HG03039 (cell line): ENCODE data around the gene THBS2.
"Not testable (repeated sequence)": the region's sequence is repeated elsewhere in the genome, so short reads cannot be mapped to it uniquely, and the experiment has no call there.

Experiments used
- ATAC-seq: cut with Tn5 transposase; IDR thresholded peaks from one replicate; pipeline ENCODE4 v1.9.1; 2021; ENCODE audit warnings: mild to moderate bottlenecking, moderate library complexity; ENCODE audit not compliant: unreplicated experiment

THBS2 gene

GRCh38 chr6:169253337-169254238 lies at the start of gene THBS2:
Gene THBS2 (minus strand): TSS chr6:169253846. CDS start chr6:169250784, 3,062 bp downstream.
- ATAC-seq = no peak

GRCh38 chr6:169302716-169303115 lies 49.1 kb upstream of the THBS2 start:
- ATAC-seq = no peak

- ATAC-seq = no peak
These were observed 48.6 kb upstream of the THBS2 start for GRCh38 chr6:169302255-169302654.

- ATAC-seq = no peak
These were observed 47.3 kb upstream of the THBS2 start for GRCh38 chr6:169300916-169301315.

GRCh38 chr6:169298626-169299025 lies 45.0 kb upstream of the THBS2 start:
- not testable (repeated sequence) for ATAC-seq

- no peak for ATAC-seq
These were observed 43.0 kb upstream of the THBS2 start for GRCh38 chr6:169296622-169297021.

- no peak for ATAC-seq
These were observed 42.5 kb upstream of the THBS2 start for GRCh38 chr6:169296170-169296569.

- ATAC-seq = no peak
These were observed 39.5 kb upstream of the THBS2 start for GRCh38 chr6:169293196-169293595.

GRCh38 chr6:169292338-169293124 lies 38.9 kb upstream of the THBS2 start:
- ATAC-seq = no peak

GRCh38 chr6:169291646-169292337 lies 38.1 kb upstream of the THBS2 start:
- no peak for ATAC-seq

GRCh38 chr6:169291148-169291547 lies 37.5 kb upstream of the THBS2 start:
- no peak for ATAC-seq

GRCh38 chr6:169289619-169290339 lies 36.1 kb upstream of the THBS2 start:
- no peak for ATAC-seq

- ATAC-seq = no peak
These were observed 35.6 kb upstream of the THBS2 start for GRCh38 chr6:169289257-169289618.

- no peak for ATAC-seq
These were observed 34.9 kb upstream of the THBS2 start for GRCh38 chr6:169288591-169288990.

GRCh38 chr6:169287675-169288074 lies 34.0 kb upstream of the THBS2 start:
- no peak for ATAC-seq

- ATAC-seq = no peak
These were observed 33.3 kb upstream of the THBS2 start for GRCh38 chr6:169286961-169287360.

- ATAC-seq = no peak
These were observed 31.5 kb upstream of the THBS2 start for GRCh38 chr6:169285165-169285564.

GRCh38 chr6:169283924-169284323 lies 30.3 kb upstream of the THBS2 start:
- no peak for ATAC-seq

- no peak for ATAC-seq
These were observed 28.4 kb upstream of the THBS2 start for GRCh38 chr6:169282043-169282442.

GRCh38 chr6:169277619-169278018 lies 24.0 kb upstream of the THBS2 start:
- no peak for ATAC-seq

GRCh38 chr6:169274781-169275180 lies 21.1 kb upstream of the THBS2 start:
- no peak for ATAC-seq
